DMS153 treated with DMSO at 0.1 percent for 48 hours (cell line): ENCODE measurements around the gene VDAC1.
"Not testable (repeated sequence)": the region's sequence is repeated elsewhere in the genome, so short reads cannot be mapped to it uniquely, and the experiment has no call there.

ENCODE experiments used
- DNase-seq: peaks from one replicate; lab custom pipeline; 2025; ENCODE audit not compliant: unreplicated experiment; lab: John Stamatoyannopoulos, UW

The VDAC1 gene

GRCh38 chr5:133968204-133968980 is 36.4 kb downstream of the VDAC1 start, which contains the start of gene C5orf15:
C5orf15 (minus strand) TSS chr5:133968625; CDS start chr5:133968584, 41 bp downstream.
- peak; percentile 22 for DNase-seq

GRCh38 chr5:133967698-133968203 is 37.0 kb downstream of the VDAC1 start:
- DNase-seq, result no peak

DNA sequence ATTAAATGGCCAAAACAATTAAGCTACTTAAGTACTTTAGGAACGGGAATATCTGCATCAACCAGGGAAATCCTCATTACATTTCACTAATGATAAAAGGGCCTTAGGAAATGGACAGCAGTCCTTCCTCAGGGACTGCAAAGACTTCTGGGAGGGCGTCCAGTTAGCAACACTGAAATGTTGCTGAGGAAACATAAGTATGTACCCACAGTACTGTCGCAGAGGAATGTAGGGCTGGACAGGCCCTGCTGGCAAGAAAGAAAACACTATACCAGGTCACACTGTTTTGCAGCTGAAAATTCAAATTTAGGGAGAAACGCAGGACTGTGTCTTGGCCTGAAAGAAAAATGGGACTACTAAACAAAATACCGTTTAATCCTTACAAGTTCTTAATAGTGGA is 37.7 kb downstream of the VDAC1 start:
- no peak for DNase-seq

DNA sequence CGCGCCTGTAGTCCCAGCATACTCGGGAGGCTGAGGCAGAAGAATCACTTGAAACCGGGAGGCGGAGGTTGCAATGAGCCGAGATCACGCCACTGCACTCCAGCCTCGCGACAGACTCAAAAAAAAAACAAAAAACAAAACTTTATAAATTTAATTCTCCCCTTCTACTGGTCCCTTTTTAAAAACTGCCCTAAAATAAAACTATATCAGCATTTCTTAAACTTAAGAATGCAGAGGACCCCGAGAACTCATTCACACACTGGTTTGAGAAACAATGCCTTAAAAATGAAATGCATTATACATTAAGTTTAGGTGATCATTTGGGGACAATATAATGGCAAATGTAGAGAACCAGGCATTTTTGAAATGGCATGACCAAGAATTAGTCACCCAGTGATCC is 38.7 kb downstream of the VDAC1 start:
- DNase-seq, result no peak

DNA sequence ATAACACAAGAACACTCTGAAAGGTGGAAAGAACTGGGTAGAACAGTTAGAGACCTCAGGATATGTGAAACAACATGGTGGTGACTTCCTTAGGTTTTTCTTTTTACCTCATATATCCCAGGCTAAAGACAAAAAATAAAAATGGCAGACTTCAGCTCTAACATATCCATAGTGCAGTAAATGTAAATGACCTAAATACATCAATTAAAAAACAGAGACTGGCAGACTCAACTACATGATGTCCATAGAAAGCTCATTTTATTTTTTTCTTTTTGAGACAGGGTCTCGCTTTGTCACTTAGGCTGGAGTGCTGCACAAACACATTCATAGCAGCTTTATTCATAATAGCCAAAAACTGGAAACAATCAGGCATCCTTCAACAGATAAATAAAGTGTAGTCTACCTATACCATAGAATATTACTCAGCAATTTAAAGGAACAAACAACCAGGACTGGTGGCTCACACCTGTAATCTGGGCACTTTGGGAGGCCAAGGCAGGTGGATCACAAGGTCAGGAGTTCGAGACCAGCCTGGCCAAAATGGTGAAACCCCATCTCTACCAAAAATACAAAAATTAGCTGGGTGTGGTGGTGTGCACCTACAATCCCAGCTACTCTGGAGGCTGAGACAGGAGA is 41.2 kb downstream of the VDAC1 start:
- DNase-seq, result no peak

DNA sequence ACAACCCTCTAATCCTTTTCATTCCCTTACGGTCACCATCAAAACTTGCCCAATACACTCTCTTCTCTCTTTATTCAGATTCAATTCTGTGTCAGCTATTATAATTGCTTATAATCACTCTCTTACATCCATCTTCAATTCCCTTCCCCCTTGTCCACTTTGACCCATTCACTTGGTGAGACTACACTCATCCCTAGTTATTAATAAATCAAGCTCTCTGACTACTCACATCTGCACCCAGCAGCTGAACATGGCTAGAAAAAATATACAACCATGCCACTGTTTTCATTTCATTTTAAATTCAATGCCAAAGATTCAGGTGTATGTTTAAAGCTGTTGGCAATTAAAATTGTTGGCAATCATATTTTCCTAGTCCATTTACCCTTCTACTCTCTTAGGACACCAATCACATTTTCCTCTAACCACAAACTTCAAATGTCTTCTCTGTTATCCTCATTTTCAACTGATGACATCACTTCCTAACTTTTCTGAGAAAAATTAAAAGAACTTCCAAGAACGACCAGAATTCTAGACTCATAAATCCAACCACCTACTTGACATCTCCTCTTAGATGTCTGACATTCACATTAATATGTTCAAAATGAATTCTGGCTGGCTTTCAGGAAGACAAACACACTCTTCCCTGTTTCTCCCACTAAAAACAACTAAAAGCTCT is 41.8 kb downstream of the VDAC1 start:
- DNase-seq, result no peak

DNA sequence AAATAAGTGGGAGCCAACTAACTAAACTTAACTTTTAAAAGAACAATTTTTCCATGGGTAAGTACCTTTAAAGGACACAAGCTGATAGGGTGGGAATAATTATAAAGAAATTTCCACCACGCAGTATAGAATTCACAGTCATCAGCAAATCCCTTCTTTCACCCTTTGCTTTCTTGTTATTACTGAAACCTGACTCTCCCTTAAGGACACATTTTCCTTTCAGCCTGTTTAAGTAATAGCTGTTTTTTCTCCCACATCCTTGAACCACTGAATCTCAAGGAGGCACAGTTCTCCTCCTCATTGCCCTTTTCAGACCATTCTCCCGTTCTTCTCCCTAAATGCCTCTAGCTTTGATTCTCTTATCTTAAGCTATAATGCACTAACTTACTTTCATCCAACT is 42.6 kb downstream of the VDAC1 start:
- no peak for DNase-seq

GRCh38 chr5:133959643-133960042 is 45.1 kb downstream of the VDAC1 start:
- DNase-seq, result no peak

DNA sequence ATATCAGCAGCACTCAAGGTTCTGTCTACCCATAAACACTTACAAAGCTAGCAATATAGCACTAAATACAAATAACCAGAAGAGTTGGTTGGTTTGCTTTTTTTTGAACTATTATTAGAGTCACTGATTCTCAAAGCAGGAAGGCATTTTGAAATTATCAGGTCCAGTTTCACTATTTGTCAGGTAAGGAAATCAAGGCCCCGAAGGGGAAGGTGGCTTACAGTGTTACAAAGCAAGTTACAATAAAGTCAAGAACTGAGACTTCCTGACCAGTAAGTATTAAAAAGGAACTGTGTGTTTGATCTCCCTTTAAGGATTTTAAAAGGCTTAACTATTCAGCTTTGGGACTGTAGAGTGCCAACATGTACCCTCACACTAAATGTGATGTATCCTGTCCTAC is 47.2 kb downstream of the VDAC1 start:
- no peak for DNase-seq

GRCh38 chr5:133957080-133957479 is 47.7 kb downstream of the VDAC1 start:
- no peak for DNase-seq

GRCh38 chr5:133956196-133956595 is 48.6 kb downstream of the VDAC1 start:
- not testable (repeated sequence) for DNase-seq

GRCh38 chr5:133953568-133954145 is 51.1 kb downstream of the VDAC1 start:
- DNase-seq, result no peak

DNA sequence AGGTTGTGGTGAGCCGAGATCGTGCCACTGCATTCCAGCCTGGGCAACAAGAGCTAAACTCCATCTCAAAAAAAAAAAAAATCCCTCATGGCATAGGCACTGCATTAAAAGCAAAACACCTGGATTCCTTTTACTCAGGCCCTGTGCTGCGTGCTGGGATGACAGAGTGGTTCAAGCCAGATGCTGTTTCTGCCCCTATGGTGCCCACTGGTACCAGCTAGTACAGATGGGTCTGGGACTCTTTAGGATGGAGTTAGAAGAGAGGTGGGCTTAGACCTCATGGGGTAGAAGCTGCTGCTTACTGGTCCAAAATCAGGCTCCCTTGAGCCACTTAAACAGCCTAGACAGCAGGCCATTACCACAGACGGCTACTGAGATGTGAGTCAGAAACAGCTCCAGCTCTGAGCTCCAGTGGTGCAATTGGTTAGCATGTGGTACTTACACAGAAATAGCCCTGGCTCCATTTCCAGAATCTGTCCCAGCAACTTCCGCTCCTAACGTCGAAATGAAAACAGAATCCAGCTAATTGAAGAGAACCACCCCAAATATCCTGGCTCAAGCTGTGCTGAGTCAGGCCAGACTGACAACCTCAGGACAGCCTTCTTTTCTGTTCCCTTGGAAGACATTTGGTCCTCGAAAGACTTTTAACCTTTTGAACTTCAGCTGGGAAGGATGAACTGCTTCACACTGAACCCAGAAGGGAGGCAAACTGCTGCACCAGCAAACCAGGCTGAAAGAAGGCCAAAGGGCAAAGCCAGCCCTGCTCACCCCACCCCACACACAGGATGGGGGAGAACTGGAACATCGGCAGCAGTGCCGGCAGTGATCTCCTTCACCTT is 51.8 kb downstream of the VDAC1 start:
- no peak for DNase-seq

- DNase-seq, result no peak
Observed at GRCh38 chr5:133950821-133951612, 53.8 kb downstream of the VDAC1 start.

- DNase-seq, result no peak
Observed at GRCh38 chr5:133948721-133949120, 56.1 kb downstream of the VDAC1 start.

DNA sequence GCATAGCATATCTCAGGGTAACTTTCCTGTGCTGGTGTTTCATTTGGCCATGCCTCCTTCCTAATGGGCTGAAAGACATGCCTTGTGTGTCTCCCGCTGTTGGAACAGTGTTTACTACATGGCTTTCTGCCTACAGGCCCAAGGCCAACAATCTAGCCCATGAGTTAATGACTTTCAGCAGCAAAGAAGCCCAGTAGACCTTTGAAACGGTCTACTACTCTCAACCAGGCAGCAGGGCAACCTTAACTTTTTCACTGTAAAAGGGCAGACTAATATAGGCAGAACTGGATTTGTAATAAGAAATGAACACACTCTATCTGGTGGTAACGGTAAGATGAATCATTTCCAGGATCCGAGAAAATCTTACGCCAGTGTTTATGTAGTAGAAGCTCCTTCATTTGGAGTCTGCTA is 57.3 kb downstream of the VDAC1 start:
- DNase-seq, result no peak

GRCh38 chr5:133945568-133945967 is 59.2 kb downstream of the VDAC1 start:
- no peak for DNase-seq

DNA sequence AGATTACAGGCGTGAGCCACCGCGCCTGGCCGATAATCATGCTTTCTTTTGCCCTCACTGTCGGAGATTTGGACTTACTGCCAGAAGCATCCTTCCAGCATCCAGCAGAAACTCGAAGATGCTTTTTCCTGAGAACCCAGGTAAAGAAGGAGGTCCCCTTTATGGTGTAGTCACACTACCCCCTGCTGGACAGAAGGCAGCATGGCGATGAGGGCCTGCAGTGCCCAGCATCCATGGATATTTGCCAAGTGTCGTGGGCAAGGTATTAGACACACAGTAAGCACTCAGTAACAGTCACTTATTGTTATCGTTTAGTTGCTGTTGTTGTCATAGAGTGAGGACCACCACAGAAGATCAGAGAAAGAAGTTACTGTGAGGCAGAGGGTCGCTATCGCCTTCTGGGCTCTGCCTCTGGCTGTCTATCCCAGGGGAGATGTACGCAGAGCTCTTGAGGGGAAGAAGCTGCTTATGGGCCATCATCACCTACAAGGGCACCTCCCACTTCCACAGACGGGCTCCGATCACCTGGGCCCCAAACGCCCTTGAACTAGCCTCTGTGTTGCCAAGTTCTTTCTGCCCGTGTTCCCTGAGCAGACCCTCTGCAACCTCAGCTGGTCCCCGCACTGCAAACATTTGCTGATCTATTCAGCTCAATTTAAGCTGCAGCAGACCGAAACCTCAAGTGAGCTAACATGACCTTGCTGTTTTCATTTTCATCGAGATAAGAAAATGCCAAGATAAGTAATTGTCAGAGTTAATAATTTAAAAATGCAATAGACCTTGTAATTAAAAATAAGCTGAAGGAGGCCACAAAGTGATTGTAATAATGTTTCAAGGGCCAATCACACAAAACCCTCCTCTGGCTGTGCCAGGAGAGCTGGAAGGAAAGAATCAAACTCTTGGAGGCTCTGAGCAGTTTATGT is 60.3 kb downstream of the VDAC1 start:
- peak; percentile 13 for DNase-seq

- no peak for DNase-seq
Observed at GRCh38 chr5:133943475-133943817, 61.3 kb downstream of the VDAC1 start.
